HUDEP-2 (cell line): Measurements from ENCODE around the gene GPS1.
A peak's percentile ranks its signal among the peaks of the same experiment; 100 is the strongest.

Experiments used
- DNase-seq, 76 experiments: peaks; one replicate each; lab custom pipeline; 2025; ENCODE audit not compliant: unreplicated experiment in 76 of 76; lab: John Stamatoyannopoulos, UW

Gene GPS1

DNA sequence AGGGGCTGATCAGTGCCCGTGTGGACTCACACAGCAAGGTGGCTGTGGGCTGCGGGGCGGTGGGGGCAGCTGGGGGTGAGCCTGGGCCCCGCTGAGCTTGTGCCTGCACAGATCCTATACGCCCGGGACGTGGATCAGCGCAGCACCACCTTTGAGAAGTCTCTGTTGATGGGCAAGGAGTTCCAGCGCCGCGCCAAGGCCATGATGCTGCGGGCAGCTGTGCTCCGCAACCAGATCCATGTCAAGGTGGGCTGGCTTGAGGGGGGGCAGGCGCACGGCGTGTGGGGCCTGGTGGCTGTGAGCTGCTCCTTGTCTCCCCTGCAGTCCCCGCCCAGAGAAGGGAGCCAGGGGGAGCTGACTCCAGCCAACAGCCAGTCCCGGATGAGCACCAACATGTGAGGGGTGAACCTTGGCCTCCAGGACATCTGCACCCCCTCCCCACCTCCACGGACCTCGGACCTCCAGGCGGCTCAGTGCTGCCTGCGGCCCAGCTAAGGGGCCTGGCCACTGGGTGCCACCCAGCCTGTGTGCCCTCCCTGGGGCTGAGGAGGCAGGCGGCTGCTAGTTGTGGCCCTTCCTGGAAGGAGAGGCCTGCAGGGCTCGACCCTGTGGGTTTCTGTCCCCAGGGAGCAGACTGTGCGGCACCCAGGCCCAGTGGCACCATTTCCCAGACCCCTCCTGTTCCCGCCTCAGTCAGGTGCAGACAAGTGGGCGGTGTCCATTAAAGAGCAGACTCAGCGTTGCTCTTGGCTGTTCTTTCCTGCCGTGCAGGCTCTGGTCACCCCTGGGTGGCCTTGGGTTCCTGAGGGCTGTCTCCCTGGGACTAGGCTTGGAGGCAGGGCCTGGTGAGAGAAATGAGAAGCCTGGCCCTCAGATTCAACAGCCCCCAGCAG lies 5.3 kb downstream of the GPS1 start:
- no peak for DNase-seq

GRCh38 chr17:82058230-82058854 lies 6.6 kb downstream of the GPS1 start:
- no peak for DNase-seq

- DNase-seq, result no peak
Measured at GRCh38 chr17:82058855-82059249, 7.2 kb downstream of the GPS1 start.

- DNase-seq, result no peak
Measured at GRCh38 chr17:82059272-82060000, 7.7 kb downstream of the GPS1 start.

DNA sequence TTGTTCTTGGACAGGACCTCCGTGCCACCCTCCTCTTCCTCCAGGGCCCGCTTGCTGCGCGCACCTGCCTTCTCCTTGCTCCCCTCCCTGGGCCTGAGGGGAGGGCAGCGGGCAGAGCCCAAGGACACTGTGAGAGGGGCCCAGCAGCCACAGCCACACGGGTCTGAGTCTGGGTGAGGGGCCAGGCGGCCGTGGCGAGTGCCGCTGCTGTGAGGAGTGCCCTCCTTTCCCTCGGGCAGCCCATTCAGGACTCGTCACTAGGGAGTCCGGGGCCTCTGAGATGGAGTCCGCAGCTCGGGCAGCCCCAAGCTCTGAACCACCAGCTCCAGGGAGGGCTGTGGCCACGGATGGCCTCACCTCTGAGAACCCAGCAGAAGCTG lies 8.3 kb downstream of the GPS1 start:
- no peak for DNase-seq

DNA sequence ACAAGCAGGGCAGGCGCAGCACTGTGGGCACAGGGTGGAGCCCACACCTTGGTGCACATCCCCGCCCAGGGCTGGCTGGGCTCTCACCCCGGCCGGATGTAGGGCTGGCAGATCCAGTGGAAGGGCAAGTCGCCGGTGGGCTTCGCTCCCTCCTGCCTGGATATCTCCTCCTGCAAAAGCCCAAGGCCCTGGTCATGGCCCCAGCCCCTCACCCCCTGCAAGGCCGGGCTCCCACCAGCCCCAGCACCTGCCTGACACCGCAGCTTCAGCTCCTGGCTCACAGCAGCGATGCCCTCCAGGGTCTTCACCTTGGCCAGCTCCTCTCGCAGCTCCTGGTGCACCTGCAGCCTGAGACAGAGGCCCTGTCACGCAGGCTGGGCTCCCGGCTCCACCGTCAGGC lies 8.9 kb downstream of the GPS1 start:
- DNase-seq, result no peak

GRCh38 chr17:82061047-82061925 lies 9.6 kb downstream of the GPS1 start:
- no peak for DNase-seq

DNA sequence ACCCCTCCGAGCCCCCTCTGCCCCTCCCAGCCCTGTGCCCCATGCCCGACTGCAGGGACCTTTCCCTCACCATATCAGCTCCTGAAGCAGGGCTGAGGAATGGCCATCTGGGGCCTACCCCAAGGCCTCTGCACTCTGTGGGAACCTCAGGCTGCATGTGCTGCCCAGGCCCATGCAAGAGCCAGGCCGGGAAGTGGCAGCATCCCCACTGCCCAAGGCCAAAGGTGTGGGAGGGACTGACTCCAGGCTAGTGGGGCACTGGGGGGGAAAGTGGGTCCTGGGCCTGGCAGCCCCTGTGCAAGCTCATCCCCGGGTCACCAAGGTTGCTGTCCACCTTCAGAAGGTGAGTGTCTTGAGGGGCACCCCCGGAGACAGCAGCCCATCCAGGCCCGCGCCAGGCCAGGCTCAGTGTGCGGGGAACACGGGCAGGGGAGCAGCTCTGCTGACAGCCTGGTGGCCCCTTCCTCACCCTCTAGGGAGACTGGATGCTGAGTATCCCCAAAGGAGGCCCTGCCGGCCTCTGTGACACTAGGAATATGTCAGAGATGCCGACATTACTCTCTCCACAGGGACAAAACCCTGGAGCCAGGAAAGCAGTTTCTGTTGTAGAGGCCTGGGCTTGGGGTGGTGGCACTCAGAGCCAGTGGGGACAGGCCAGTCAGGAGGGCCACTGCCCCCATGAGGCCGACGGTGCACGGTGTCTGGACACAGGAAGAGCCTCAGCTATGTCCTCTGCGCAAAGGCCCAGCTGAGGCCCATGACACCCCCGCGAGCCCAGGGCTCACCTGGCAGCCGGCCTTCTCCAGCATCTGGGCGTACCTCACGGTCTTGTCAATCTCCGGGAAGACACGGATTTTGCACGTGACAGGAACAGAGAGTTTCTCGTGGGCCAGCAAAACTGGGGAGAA lies 10.6 kb downstream of the GPS1 start:
- no peak for DNase-seq

DNA sequence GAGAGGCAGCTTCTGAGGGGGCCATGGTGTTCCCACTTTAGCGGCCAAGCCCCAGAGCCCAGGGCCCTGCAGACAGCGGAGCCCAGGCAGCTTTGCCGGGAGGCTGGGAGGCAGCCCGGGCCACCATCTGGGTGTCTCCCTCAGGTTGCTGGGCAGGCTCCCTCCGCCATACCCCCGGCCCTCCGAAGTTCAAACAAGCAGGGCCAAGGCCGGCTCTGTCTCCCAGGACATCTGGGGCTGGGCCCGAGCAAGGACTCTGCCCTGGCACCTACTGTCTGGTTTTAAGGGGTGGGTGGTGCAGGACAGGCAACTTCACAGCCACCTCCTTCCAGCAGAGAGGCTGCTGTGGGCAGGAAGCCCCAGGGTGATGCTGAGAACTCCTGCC lies 11.3 kb downstream of the GPS1 start:
- no peak for DNase-seq

DNA sequence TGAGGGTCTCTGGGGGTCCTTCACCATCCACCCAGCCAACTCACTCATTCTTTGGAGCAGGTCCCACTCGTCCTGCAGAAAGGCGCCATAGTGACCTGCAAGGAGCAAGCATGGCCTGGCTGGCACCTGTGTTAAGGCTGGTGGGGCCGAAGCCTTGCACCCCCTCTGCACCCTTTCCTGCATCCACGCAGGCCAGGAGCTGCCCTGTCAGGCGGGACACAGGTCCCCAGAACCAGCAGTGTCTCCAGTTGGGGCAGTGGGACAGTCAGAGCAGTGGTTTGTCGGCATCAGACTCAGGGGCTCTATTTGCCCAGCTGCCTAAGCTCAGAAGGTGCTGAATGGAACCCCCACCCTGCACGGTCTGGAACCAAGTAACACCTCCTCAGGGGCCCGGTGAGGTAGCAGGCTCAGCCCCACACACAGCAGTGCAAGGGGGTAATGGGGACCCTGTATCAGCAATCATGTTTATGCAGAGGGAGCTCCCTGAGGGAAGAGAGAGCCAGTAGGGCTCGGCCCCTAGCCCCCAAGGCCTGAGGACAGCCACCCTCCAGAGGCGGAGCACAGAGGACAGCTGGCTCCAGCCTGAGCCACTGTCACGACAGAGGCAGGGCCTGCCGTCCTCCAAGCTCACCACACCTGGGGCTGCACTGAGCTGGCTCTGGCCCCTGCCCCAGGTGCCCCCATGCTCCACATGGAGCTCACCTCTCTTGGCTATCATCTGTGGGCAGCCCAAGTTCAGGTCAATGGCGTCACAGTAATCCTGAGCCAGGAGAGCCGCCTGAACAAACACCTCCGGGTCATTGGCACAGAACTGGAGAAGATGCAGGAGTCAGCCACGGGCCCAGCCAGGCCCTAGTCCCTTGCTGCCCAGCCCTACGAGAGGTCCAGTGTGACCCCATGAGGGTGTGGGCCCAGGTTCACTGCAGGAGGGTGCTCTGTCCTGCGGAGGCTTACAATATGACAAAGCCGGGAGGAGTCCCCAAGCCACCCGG lies 12.0 kb downstream of the GPS1 start:
- DNase-seq, result no peak

GRCh38 chr17:82064433-82065192 lies 12.9 kb downstream of the GPS1 start:
- no peak for DNase-seq

DNA sequence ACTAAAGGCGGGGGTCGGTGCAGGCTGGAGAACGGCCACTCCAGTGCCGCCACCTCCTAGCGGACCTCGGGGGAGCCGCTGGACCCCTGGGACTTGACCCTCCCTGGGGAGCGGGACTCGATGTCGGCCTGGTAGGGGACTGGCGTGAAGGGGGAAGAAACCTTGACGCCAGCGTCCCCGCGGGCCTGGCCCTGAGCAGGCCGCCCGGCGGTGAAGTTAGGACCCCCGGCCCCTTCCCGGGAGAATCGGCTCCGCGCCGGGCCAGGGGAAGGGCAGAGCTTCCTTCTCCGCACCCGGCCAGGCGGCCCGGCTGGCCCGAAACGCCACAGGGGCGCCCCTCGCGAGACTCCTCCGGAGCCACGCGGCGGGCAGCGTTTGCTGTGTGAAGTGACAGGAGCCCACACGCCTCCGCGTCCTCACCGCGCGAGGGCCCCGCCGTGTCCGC lies 13.5 kb downstream of the GPS1 start:
- DNase-seq, result peak in 1 of 76 experiments; percentile 29

- DNase-seq, result peak in 57 of 76 experiments; percentile 4 to 71 (median 40)
Measured at GRCh38 chr17:82065638-82066303, 14.1 kb downstream of the GPS1 start, which contains the start of gene DUS1L. Gene DUS1L, minus strand, starts transcription at chr17:82065804. Its CDS starts 745 bp downstream, at chr17:82065059.

GRCh38 chr17:82070611-82071010 lies 18.9 kb downstream of the GPS1 start:
- no peak for DNase-seq

DNA sequence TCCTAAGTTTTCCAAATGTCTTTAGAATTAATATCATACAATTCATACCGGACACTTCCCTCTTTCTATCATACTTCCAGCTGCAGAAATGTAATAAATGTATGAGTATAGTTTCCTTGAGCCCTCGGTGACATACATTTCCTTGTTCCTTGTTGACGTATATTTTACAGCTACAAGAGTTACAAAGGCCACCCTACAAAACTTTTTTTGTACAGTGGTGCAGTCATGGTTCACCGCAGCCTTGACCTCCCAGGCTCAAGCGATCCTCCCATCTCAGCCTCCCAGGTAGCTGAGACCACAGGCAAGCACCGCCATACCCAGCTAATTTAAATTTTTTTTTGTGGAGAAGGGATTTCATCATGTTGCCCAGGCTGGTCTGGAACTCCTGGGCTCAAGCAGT lies 21.1 kb downstream of the GPS1 start:
- DNase-seq, result no peak

DNA sequence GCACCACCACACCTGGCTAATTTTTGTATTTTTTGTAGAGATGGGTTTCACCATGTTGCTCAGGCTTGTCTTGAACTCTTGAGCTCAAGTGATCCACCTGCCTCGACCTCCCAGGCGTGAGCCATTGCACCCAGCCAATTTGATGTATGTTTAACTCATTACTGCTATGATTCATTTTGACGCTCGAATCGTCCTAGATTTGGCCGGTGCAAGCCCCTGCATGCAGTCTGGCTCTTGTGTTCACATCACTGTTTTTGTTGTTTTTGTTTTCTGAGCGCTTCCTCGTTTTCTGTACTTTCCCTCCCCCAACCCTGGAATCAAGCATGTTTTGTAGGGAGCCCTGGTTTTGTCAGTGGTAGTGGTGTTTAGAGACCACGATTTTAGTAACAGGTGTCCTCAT lies 21.7 kb downstream of the GPS1 start:
- no peak for DNase-seq
